Activated T-cell treated with anti-CD3 and anti-CD28 coated beads for 1 hour (primary cell): ENCODE results near the gene ATP11B.
"Not testable (repeated sequence)": the region's sequence is repeated elsewhere in the genome, so short reads cannot be mapped to it uniquely, and the experiment has no call there.

ENCODE experiments used
- DNase-seq: peaks from one replicate; pipeline ENCODE4 v3.0.0-alpha.2; 2020; ENCODE audit warnings: low read depth

The ATP11B gene

GRCh38 chr3:182837855-182838454 is 44.7 kb downstream of the ATP11B start:
- DNase-seq: no peak

- DNase-seq: no peak
Measured at GRCh38 chr3:182843478-182843877, 50.2 kb downstream of the ATP11B start.

- DNase-seq: no peak
Measured at GRCh38 chr3:182848906-182849305, 55.6 kb downstream of the ATP11B start.

- DNase-seq: no peak
Measured at GRCh38 chr3:182855076-182855475, 61.8 kb downstream of the ATP11B start.

GRCh38 chr3:182861348-182861747 is 68.0 kb downstream of the ATP11B start:
- DNase-seq: no peak

GRCh38 chr3:182862159-182862860 is 69.0 kb downstream of the ATP11B start:
- DNase-seq: no peak

DNA sequence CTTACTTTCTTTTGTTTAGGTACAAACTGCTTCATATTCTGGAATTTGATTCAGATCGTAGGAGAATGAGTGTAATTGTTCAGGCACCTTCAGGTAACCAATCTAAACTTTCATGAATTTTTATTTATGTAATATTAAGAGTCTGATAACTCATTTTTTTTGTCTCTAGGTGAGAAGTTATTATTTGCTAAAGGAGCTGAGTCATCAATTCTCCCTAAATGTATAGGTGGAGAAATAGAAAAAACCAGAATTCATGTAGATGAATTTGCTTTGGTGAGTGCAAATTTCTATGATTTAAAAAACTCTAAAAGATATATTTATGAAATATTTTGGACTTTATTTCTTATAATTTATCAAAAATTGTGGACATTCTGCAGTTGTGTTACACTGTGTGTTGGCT is 75.8 kb downstream of the ATP11B start:
- DNase-seq: no peak

DNA sequence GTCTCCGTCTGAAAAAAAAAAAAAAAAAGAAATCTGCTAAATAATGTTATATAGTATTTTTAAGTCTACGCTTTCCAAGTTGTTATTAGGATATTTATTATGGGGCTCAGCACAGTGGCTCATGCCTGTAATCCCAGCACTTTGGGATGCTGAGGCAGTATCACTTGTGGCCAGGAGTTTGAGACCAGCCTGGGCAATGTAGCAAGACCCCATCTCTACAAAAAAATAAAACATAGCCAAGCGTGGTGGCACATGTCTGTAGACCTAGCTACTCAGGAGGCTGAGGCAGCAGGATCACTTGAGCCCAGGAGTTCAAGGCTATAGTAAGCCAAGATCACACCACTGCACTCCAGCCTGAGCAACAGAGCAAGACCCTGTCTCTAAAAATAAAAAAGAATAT is 77.6 kb downstream of the ATP11B start:
- DNase-seq: not testable (repeated sequence)

- no peak for DNase-seq
Measured at GRCh38 chr3:182879031-182879611, 85.8 kb downstream of the ATP11B start.

DNA sequence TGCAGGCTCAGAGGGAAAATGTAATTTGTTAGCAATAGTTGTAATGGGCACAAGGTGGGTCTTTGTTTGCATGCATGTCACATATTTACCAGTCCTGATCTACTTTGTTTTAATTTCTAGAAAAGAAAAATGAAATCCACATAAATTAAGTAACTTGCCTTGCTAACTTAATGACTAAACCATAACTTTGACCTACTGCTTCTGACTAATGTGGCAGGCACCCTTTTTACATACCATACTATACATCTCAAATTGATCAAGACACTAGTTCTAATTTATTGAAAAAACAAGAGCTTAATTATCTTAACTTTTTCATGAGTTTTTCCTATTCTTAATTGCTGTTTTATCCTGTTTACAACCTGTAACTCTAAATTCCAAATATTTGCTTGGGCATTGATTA is 93.2 kb downstream of the ATP11B start:
- no peak for DNase-seq

- DNase-seq: no peak
Measured at GRCh38 chr3:182889948-182890629, 96.8 kb downstream of the ATP11B start.

GRCh38 chr3:182891364-182891763 is 98.1 kb downstream of the ATP11B start:
- no peak for DNase-seq

- DNase-seq: no peak
Measured at GRCh38 chr3:182892226-182892625, 98.9 kb downstream of the ATP11B start.

DNA sequence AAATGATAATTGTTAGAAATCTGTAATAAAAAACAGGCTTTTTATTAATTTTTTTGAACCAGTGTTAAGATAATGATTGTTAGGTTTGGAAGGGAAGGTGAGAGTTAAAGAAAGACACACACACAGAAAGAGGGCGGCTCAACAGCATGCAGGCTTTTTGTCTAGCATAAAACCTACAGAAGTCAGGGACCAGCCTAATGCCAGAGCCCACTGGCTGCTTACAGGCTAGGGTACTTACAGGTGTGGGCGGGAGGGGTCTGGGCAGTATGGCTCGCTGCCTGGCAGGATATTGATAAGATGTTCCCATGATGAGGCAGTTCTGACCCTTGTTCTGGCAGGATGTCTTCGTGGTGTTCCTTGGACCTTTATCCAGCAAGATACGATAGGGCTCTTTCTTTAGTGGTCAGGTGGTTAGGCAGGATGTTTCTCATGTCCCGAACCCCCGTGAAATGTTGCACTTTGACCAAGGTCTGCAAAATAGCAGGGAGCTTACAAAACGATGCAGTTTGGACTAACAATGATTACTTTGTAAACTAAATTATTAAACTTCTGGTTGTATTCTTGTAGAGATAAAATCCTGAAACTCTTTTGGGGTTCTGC is 102.3 kb downstream of the ATP11B start:
- DNase-seq: no peak

GRCh38 chr3:182896553-182896952 is 103.2 kb downstream of the ATP11B start:
- DNase-seq: no peak

GRCh38 chr3:182902236-182902635 is 108.9 kb downstream of the ATP11B start:
- DNase-seq: no peak

DNA sequence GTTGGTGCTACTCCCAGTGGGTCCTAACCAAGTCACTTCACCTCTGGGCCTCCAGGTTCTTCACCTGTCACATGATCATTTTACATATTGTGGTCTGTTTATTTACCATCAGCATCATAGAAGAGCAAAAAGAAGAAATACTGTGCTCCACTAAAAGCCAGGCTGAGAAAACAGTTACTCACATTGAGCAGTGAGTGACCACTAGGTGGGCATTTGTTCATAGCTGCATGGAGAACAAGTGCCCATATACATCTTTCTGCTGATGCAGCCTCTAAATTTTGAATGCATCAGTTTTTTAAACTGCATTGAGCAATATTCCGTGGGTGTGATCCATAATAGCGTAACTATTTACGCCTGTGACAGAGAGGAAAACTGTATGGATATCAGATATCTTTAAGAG is 110.9 kb downstream of the ATP11B start:
- no peak for DNase-seq

DNA sequence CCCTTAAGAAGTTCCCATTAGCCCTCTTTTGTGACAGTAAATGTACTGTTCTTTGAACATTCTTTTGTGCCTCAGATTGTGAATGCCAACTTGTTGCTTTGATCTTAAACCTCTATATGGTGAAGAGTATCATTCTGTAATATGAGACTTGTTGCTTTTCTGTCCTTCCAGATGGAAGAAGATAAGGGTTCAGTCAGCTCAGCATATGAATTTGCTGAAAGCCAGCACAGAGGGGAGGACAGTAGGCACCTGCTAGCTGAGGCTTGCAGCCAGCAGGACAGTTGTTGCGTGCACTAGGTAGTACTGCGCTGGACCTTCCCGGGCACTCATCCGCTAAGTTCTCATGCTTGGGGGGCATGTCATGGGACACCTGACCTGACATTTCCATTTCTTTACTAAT is 112.3 kb downstream of the ATP11B start:
- no peak for DNase-seq

DNA sequence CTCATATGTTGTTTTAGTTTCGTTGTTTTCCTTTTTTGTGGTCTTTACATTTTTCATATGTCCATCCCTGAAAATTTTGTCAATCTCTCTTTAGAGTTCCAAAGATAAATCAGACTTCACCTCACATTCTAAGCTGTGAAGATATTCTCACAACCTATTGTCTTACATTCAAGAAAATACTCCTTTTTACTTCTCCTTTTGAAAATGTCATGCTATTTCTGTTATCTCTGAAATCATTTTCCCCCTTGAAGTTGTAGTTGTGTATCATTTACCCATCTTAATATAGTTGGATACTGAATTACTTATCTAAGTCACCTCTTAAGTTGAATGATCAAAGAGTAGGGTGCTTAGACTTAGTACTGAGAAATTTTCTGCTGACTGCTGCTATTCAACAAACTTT is 112.7 kb downstream of the ATP11B start:
- no peak for DNase-seq

DNA sequence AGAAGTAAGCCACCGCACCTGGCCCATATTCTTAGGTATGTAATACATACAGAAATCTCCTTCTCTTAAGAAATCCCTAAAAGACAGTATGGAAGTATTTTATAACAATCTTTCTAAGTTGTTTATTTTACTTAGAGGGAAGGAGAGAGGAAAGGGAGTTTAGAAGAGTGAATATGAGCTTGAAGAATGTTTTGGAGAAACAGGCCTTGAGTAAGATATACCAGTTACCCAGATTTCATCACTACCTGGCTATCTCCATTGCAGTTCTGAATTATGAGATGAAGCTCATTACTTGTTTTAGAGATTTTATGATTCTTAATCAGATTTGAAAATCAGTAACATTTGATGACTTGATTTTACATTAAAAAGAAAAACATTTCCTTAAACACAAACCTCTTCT is 115.2 kb downstream of the ATP11B start:
- DNase-seq: no peak

DNA sequence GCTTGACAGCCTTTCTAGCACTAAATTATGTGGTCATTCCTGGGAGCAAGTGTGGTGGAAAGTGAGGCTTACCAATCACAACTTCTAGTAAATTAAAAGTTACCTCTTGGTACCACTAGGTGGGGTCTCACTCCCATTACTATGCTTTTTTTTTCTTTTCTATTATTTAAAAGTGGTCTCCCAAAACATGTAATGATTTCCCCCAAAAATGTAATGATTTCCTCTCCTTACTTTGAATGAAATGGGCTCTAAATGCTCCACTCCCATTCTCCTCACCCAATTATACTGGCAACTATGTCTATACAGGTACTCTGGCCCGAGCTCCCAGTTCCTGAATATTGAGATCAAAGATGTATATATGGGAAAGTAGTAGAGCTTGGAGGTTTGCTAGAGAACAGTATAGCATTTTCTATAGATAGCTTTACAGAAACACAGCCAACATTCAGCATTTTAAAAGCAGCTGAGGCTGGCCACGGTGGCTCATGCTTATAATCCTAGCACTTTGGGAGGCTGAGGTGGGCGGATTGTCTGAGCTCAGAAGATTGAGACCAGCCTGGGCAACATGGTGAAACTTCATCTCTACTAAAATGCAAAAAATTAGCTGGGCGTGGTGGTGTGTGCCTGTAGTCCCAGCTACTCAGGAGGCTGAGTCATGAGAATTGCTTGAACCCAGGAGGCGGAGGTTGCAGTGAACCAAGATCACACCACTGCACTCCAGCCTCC is 116.2 kb downstream of the ATP11B start:
- no peak for DNase-seq
